Measurements from ENCODE around the gene P3H3. TPM values are rescaled to one million over a fixed set of nuclear protein-coding genes. Genes with fewer than 3 reads are reported as not detected.

Gene P3H3
- polyA plus RNA-seq, 1 donor (not counting 4 experiments of a cell fraction or from before 2014, with no cell fraction given) = 3.9 TPM

GRCh38 chr12:6787309-6787708, 40.9 kb upstream of the P3H3 start:
- H4K20me1 ChIP-seq (ENCODE audit: control insufficient read depth, extremely low read depth, insufficient read depth, low read length) = no peaks in the 10 kb centered on the region
- H3K4me1 ChIP-seq (ENCODE audit: control insufficient read depth, extremely low read depth, insufficient read depth, low read length) = no peaks in the 10 kb centered on the region
- peaks cover 14% of the 10 kb centered on the region for H3K27me3 ChIP-seq (ENCODE audit: control insufficient read depth, extremely low read depth, insufficient read depth, low read length)
- no peaks in the 10 kb centered on the region for H3K79me2 ChIP-seq (ENCODE audit: control insufficient read depth, insufficient read depth, low read length)
- H3K9me3 ChIP-seq (ENCODE audit: control insufficient read depth, low read depth, low read length) = no peaks in the 10 kb centered on the region
- DNase-seq (ENCODE audit: low read depth, low spot score) = no peak
- H3K4me2 ChIP-seq (ENCODE audit: control insufficient read depth, extremely low read depth, insufficient read depth, low read depth, low read length) = no peak overlapping the region
- H3K9me1 ChIP-seq (ENCODE audit: control insufficient read depth, extremely low read depth, insufficient read depth, low read length) = no peaks in the 10 kb centered on the region
- H3K36me3 ChIP-seq (ENCODE audit: control insufficient read depth in 2 of 2, extremely low read depth in 1 of 2, insufficient read depth in 2 of 2, low read length in 2 of 2) = no peaks in the 10 kb centered on the region
- FAIRE-seq = no peak
- no peak overlapping the region for H2AFZ ChIP-seq (ENCODE audit: control insufficient read depth, low read length)
- TF ChIP-seq CTCF (optimal IDR thresholded peaks at IDR 0.05 in 1 of 3, IDR thresholded peaks at IDR 0.05 in 1 of 3, conservative IDR thresholded peaks at IDR 0.05 in 1 of 3; ENCODE audit: extremely low read depth in 1 of 3, insufficient read depth in 2 of 3, low read length in 3 of 3) (no peak), EZH2 (IDR thresholded peaks at IDR 0.05; ENCODE audit: low read length) (no peak)
- dilution Hi-C loops (cut with MboI; ENCODE audit: extremely low pct_ligation_motif_present, low sequenced_read_pairs) = no loop called here
- no peak overlapping the region for H3K9ac ChIP-seq (ENCODE audit: control insufficient read depth, extremely low read depth, insufficient read depth, low read length)
- H3K4me3 ChIP-seq (ENCODE audit: control insufficient read depth in 2 of 3, extremely low read depth in 1 of 3, insufficient read depth in 2 of 3, low read depth in 1 of 3, low read length in 3 of 3) = no peak overlapping the region
- H3K27ac ChIP-seq (ENCODE audit: control insufficient read depth, insufficient read depth, low read length) = no peak overlapping the region

GRCh38 chr12:6788972-6789924, 39.0 kb upstream of the P3H3 start, which contains the start of gene CD4:
Gene CD4, plus strand, starts transcription at chr12:6789528. Its CDS starts 10,611 bp downstream, at chr12:6800139.
- no peak within 1 kb of the TSS for H3K4me3 ChIP-seq (ENCODE audit: control insufficient read depth in 2 of 3, extremely low read depth in 1 of 3, insufficient read depth in 2 of 3, low read depth in 1 of 3, low read length in 3 of 3)
- H3K27me3 ChIP-seq (ENCODE audit: control insufficient read depth, extremely low read depth, insufficient read depth, low read length) = peaks cover 21% of the 10 kb centered on the region
- DNase-seq (ENCODE audit: low read depth, low spot score) (no peak), FAIRE-seq (no peak)
- H3K4me2 ChIP-seq (ENCODE audit: control insufficient read depth, extremely low read depth, insufficient read depth, low read depth, low read length) = no peak within 1 kb of the TSS
- H3K36me3 ChIP-seq (ENCODE audit: control insufficient read depth in 2 of 2, extremely low read depth in 1 of 2, insufficient read depth in 2 of 2, low read length in 2 of 2) = no peaks in the 10 kb centered on the region
- H2AFZ ChIP-seq (ENCODE audit: control insufficient read depth, low read length) = no peak within 1 kb of the TSS
- TF ChIP-seq CTCF (optimal IDR thresholded peaks at IDR 0.05 in 1 of 3, IDR thresholded peaks at IDR 0.05 in 1 of 3, conservative IDR thresholded peaks at IDR 0.05 in 1 of 3; ENCODE audit: extremely low read depth in 1 of 3, insufficient read depth in 2 of 3, low read length in 3 of 3) (no peak), EZH2 (IDR thresholded peaks at IDR 0.05; ENCODE audit: low read length) (no peak)
- no peaks in the 10 kb centered on the region for H3K9me1 ChIP-seq (ENCODE audit: control insufficient read depth, extremely low read depth, insufficient read depth, low read length)
- no peaks in the 10 kb centered on the region for H4K20me1 ChIP-seq (ENCODE audit: control insufficient read depth, extremely low read depth, insufficient read depth, low read length)
- no peak within 1 kb of the TSS for H3K27ac ChIP-seq (ENCODE audit: control insufficient read depth, insufficient read depth, low read length)
- dilution Hi-C loops (cut with MboI; ENCODE audit: extremely low pct_ligation_motif_present, low sequenced_read_pairs) = no loop called here
- no peaks in the 10 kb centered on the region for H3K79me2 ChIP-seq (ENCODE audit: control insufficient read depth, insufficient read depth, low read length)
- H3K9ac ChIP-seq (ENCODE audit: control insufficient read depth, extremely low read depth, insufficient read depth, low read length) = no peak within 1 kb of the TSS
- H3K9me3 ChIP-seq (ENCODE audit: control insufficient read depth, low read depth, low read length) = no peaks in the 10 kb centered on the region
- H3K4me1 ChIP-seq (ENCODE audit: control insufficient read depth, extremely low read depth, insufficient read depth, low read length) = no peaks in the 10 kb centered on the region

Data from keratinocyte (primary cell).